ENCODE results near the gene ARHGAP21. TPM values are rescaled to one million over a fixed set of nuclear protein-coding genes. Genes with fewer than 3 reads are reported as not detected.
"Not testable (repeated sequence)": the region's sequence is repeated elsewhere in the genome, so short reads cannot be mapped to it uniquely, and the experiment has no call there.

ARHGAP21 gene
- total RNA-seq, 1 experiment from 2014 or later, result 11.6 TPM

GRCh38 chr10:24726626-24727025 lies 2.9 kb upstream of the ARHGAP21 start:
- H3K27ac ChIP-seq (ENCODE audit: low read length), result no peak overlapping the region
- H3K4me1 ChIP-seq (ENCODE audit: low read length), result peaks cover 14% of the 10 kb centered on the region
- no peaks in the 10 kb centered on the region for H3K79me2 ChIP-seq (ENCODE audit: low read length)
- H3K4me2 ChIP-seq (ENCODE audit: low read depth, low read length, poor library complexity, severe bottlenecking), result no peak overlapping the region
- no peak for DNase-seq
- H3K9me3 ChIP-seq (ENCODE audit: low read length), result no peaks in the 10 kb centered on the region
- H4K20me1 ChIP-seq (ENCODE audit: insufficient read depth, low read depth, low read length), result no peaks in the 10 kb centered on the region
- H3K9me2 ChIP-seq (replicated peaks; ENCODE audit: insufficient read depth, low read length), result no peaks in the 10 kb centered on the region
- no peaks in the 10 kb centered on the region for H3K36me3 ChIP-seq (ENCODE audit: insufficient read depth, low read length)
- no peak overlapping the region for H3K4me3 ChIP-seq (ENCODE audit: low read length)
- H3K27me3 ChIP-seq (ENCODE audit: low read length), result no peaks in the 10 kb centered on the region
- no peak overlapping the region for H3K9ac ChIP-seq (ENCODE audit: low read length)
- no peak overlapping the region for H2AFZ ChIP-seq (ENCODE audit: low read length)

- peaks cover 14% of the 10 kb centered on the region for H3K4me1 ChIP-seq (ENCODE audit: low read length)
- not testable (repeated sequence) for H3K36me3 ChIP-seq (ENCODE audit: insufficient read depth, low read length); H3K4me2 ChIP-seq (ENCODE audit: low read depth, low read length, poor library complexity, severe bottlenecking); H3K9ac ChIP-seq (ENCODE audit: low read length); H4K20me1 ChIP-seq (ENCODE audit: insufficient read depth, low read depth, low read length); H3K27ac ChIP-seq (ENCODE audit: low read length); H3K4me3 ChIP-seq (ENCODE audit: low read length); H3K9me2 ChIP-seq (replicated peaks; ENCODE audit: insufficient read depth, low read length); DNase-seq; H2AFZ ChIP-seq (ENCODE audit: low read length); H3K27me3 ChIP-seq (ENCODE audit: low read length); H3K9me3 ChIP-seq (ENCODE audit: low read length); H3K79me2 ChIP-seq (ENCODE audit: low read length)
These were observed 2.3 kb upstream of the ARHGAP21 start for GRCh38 chr10:24726029-24726428.

- peaks cover 14% of the 10 kb centered on the region for H3K4me1 ChIP-seq (ENCODE audit: low read length)
- H2AFZ ChIP-seq (ENCODE audit: low read length), result peak overlapping the region; percentile 79; the same call in 1 of the 2 replicates
- H3K9ac ChIP-seq (ENCODE audit: low read length), result peak overlapping the region; percentile 55
- peak overlapping the region; percentile 77 for H3K4me2 ChIP-seq (ENCODE audit: low read depth, low read length, poor library complexity, severe bottlenecking)
- H3K4me3 ChIP-seq (ENCODE audit: low read length), result peak overlapping the region; percentile 64
- H4K20me1 ChIP-seq (ENCODE audit: insufficient read depth, low read depth, low read length), result no peaks in the 10 kb centered on the region
- H3K27ac ChIP-seq (ENCODE audit: low read length), result no peak overlapping the region
- H3K36me3 ChIP-seq (ENCODE audit: insufficient read depth, low read length), result no peaks in the 10 kb centered on the region
- H3K79me2 ChIP-seq (ENCODE audit: low read length), result no peaks in the 10 kb centered on the region
- DNase-seq, result peak; percentile 92
- H3K9me3 ChIP-seq (ENCODE audit: low read length), result no peaks in the 10 kb centered on the region
- no peaks in the 10 kb centered on the region for H3K27me3 ChIP-seq (ENCODE audit: low read length)
- H3K9me2 ChIP-seq (replicated peaks; ENCODE audit: insufficient read depth, low read length), result no peaks in the 10 kb centered on the region
These were observed 918 bp upstream of the ARHGAP21 start for GRCh38 chr10:24724381-24725228.

GRCh38 chr10:24723386-24723787 lies 300 bp downstream of the ARHGAP21 start:
- Histone ChIP-seq H2AFZ (ENCODE audit: low read length) (no peak overlapping the region), H3K27me3 (ENCODE audit: low read length) (no peaks in the 10 kb centered on the region), H3K36me3 (ENCODE audit: insufficient read depth, low read length) (no peaks in the 10 kb centered on the region), H4K20me1 (ENCODE audit: insufficient read depth, low read depth, low read length) (no peaks in the 10 kb centered on the region), H3K4me1 (ENCODE audit: low read length) (peaks cover 14% of the 10 kb centered on the region), H3K27ac (ENCODE audit: low read length) (no peak overlapping the region), H3K9ac (ENCODE audit: low read length) (peak overlapping the region; percentile 56; the same call in 1 of the 2 replicates), H3K9me3 (ENCODE audit: low read length) (no peaks in the 10 kb centered on the region), H3K9me2 (replicated peaks; ENCODE audit: insufficient read depth, low read length) (no peaks in the 10 kb centered on the region), H3K79me2 (ENCODE audit: low read length) (no peaks in the 10 kb centered on the region), H3K4me3 (ENCODE audit: low read length) (no peak overlapping the region), H3K4me2 (ENCODE audit: low read depth, low read length, poor library complexity, severe bottlenecking) (peak overlapping the region; percentile 63)
- no peak for DNase-seq

GRCh38 chr10:24722676-24723385 lies 856 bp downstream of the ARHGAP21 start:
- Histone ChIP-seq H4K20me1 (ENCODE audit: insufficient read depth, low read depth, low read length) (no peaks in the 10 kb centered on the region), H2AFZ (ENCODE audit: low read length) (no peak overlapping the region; the same call in 1 of the 2 replicates), H3K27ac (ENCODE audit: low read length) (no peak overlapping the region), H3K36me3 (ENCODE audit: insufficient read depth, low read length) (no peaks in the 10 kb centered on the region), H3K9me2 (replicated peaks; ENCODE audit: insufficient read depth, low read length) (no peaks in the 10 kb centered on the region), H3K79me2 (ENCODE audit: low read length) (no peaks in the 10 kb centered on the region), H3K4me3 (ENCODE audit: low read length) (peak overlapping the region; percentile 62), H3K27me3 (ENCODE audit: low read length) (no peaks in the 10 kb centered on the region), H3K4me2 (ENCODE audit: low read depth, low read length, poor library complexity, severe bottlenecking) (peak overlapping the region; percentile 63), H3K9ac (ENCODE audit: low read length) (peak overlapping the region; percentile 56), H3K4me1 (ENCODE audit: low read length) (peaks cover 14% of the 10 kb centered on the region), H3K9me3 (ENCODE audit: low read length) (no peaks in the 10 kb centered on the region)
- no peak for DNase-seq

GRCh38 chr10:24722131-24722675 lies 1.5 kb downstream of the ARHGAP21 start:
- H2AFZ ChIP-seq (ENCODE audit: low read length), result no peak overlapping the region

GRCh38 chr10:24721229-24722106 lies 2.2 kb downstream of the ARHGAP21 start:
- no peak overlapping the region for H2AFZ ChIP-seq (ENCODE audit: low read length)
- H3K4me3 ChIP-seq (ENCODE audit: low read length), result no peak overlapping the region
- H3K9ac ChIP-seq (ENCODE audit: low read length), result no peak overlapping the region
- no peaks in the 10 kb centered on the region for H3K9me3 ChIP-seq (ENCODE audit: low read length)
- no peak overlapping the region for H3K4me2 ChIP-seq (ENCODE audit: low read depth, low read length, poor library complexity, severe bottlenecking)
- H3K4me1 ChIP-seq (ENCODE audit: low read length), result peaks cover 14% of the 10 kb centered on the region
- H3K9me2 ChIP-seq (replicated peaks; ENCODE audit: insufficient read depth, low read length), result no peaks in the 10 kb centered on the region
- no peak for DNase-seq
- no peaks in the 10 kb centered on the region for H3K27me3 ChIP-seq (ENCODE audit: low read length)
- H3K27ac ChIP-seq (ENCODE audit: low read length), result no peak overlapping the region
- no peaks in the 10 kb centered on the region for H3K36me3 ChIP-seq (ENCODE audit: insufficient read depth, low read length)
- H3K79me2 ChIP-seq (ENCODE audit: low read length), result no peaks in the 10 kb centered on the region
- H4K20me1 ChIP-seq (ENCODE audit: insufficient read depth, low read depth, low read length), result no peaks in the 10 kb centered on the region

More at GRCh38 chr10:24722131-24722675, 1.5 kb downstream of the ARHGAP21 start:
- Histone ChIP-seq H3K9me3 (ENCODE audit: low read length) (no peaks in the 10 kb centered on the region), H3K9me2 (replicated peaks; ENCODE audit: insufficient read depth, low read length) (no peaks in the 10 kb centered on the region), H3K9ac (ENCODE audit: low read length) (peak overlapping the region; percentile 56), H4K20me1 (ENCODE audit: insufficient read depth, low read depth, low read length) (no peaks in the 10 kb centered on the region), H3K4me2 (ENCODE audit: low read depth, low read length, poor library complexity, severe bottlenecking) (peak overlapping the region; percentile 63), H3K4me3 (ENCODE audit: low read length) (peak overlapping the region; percentile 62; the same call in 1 of the 2 replicates), H3K27ac (ENCODE audit: low read length) (no peak overlapping the region), H3K79me2 (ENCODE audit: low read length) (no peaks in the 10 kb centered on the region), H3K4me1 (ENCODE audit: low read length) (peaks cover 14% of the 10 kb centered on the region), H3K36me3 (ENCODE audit: insufficient read depth, low read length) (no peaks in the 10 kb centered on the region), H3K27me3 (ENCODE audit: low read length) (no peaks in the 10 kb centered on the region)
- no peak for DNase-seq

Measured in Karpas-422 (cell line).